Measurements from ENCODE around the gene JAGN1. TPM values are rescaled to one million over a fixed set of nuclear protein-coding genes. Genes with fewer than 3 reads are reported as not detected.
"Not testable (repeated sequence)": the region's sequence is repeated elsewhere in the genome, so short reads cannot be mapped to it uniquely, and the experiment has no call there.

Gene JAGN1
- total RNA-seq, 1 donor from 2014 or later, result 17.8 TPM

- no peak for DNase-seq
Observed at GRCh38 chr3:9918261-9919038, 28.0 kb downstream of the JAGN1 start.

GRCh38 chr3:9928158-9928557 is 37.7 kb downstream of the JAGN1 start:
- DNase-seq, result no peak

DNA sequence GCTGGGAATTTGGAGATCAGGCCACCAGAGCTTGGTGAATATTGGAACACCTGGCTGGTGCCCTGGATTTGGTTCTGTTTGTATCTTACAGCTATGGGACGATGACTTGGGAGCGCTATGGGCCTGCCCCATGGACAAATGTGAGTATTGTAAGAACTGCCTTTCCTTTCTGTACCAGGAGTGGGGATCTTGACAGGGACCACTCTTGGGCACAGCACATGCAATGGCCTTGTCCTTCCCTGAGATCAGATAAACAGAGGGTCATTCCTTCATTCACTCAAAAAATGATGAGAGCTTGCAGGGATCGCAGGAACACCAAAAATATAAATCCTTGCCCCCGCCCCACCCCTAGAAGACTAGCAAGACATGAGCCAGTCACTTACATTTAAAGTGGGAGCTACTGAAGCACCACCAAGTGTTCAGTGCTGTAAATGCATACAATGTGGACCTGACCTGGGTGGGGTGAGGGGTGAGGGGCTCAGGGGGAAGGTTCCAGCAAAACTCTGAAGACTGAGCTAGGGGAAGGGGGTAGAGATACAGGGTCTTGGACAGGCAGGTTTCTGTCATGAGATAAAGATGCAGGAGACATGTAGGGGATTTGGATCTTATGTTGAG is 40.5 kb downstream of the JAGN1 start:
- no peak for DNase-seq

DNA sequence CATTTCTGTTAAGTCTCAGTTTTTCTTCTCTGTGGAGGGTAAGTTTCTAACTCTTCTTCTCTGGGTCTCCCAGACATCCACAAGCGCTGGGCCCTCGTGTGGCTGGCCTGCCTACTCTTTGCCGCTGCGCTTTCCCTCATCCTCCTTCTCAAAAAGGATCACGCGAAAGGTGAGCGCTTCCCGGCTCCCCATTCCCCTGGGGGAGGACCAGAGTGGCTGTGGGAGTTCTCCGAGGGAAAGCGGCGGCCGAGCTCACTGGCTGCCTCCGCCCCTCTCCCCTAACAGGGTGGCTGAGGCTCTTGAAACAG is 42.1 kb downstream of the JAGN1 start:
- peak; percentile 58 for DNase-seq

GRCh38 chr3:9932843-9933560 is 42.6 kb downstream of the JAGN1 start:
- DNase-seq, result peak; percentile 58

DNA sequence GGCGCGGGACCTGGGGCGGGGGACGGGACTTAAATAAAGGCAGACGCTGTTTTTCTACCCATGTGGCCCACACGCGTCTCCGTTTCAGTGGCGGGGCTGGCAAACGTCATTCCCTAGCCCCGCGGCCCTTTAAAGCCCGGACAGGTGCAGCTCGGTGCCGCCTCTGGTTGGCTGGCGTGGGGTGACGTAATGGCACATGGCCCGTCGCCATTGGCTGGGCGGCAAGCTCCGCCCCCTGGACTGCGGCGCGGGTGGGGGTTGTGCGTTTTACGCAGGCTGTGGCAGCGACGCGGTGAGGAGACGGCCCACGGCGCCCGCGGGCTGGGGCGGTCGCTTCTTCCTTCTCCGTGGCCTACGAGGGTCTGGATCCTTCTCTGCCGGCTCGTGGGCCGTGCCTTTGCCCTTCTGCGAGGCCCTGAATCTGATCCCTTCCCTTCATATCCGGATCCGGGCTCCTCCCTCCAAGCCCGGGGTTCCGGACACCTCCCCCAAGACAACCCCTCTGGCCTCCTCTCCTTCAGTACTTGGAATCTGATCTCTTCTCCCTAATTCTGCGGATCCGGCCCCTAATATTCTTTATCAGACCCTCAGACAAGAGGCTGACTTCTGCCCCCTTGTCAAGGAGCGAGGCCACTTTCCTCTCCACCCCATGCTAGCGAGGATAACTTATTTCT is 43.3 kb downstream of the JAGN1 start, which contains the start of gene CRELD1:
Gene CRELD1 (plus strand): TSS at position 274 of the 674 bp plus-strand sequence. CDS start 605 bp downstream, outside the sequence.
- peak; percentile 96 for DNase-seq

- DNase-seq, result no peak
Observed at GRCh38 chr3:9934235-9934621, 43.8 kb downstream of the JAGN1 start.

DNA sequence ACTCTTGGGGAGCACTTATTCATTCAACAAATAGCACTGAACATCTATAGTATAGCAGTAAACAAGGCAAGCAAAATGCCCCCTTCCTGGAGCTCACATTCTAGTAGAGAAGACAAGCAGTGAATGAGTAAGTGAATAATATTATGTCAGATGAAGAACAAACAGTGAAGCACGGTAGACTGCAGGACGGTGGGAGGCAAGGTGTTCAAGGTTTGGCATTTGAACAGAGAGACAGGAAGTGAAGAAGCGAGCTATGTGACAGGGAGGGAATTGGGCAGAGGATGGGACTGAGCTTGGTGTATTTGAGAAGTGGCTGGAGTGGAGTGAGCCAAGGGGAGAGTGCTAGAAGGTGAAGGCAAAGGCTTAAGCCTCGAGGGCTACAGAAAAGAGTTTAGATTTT is 44.6 kb downstream of the JAGN1 start:
- no peak for DNase-seq

GRCh38 chr3:9935966-9936510 is 45.6 kb downstream of the JAGN1 start:
- no peak for DNase-seq

DNA sequence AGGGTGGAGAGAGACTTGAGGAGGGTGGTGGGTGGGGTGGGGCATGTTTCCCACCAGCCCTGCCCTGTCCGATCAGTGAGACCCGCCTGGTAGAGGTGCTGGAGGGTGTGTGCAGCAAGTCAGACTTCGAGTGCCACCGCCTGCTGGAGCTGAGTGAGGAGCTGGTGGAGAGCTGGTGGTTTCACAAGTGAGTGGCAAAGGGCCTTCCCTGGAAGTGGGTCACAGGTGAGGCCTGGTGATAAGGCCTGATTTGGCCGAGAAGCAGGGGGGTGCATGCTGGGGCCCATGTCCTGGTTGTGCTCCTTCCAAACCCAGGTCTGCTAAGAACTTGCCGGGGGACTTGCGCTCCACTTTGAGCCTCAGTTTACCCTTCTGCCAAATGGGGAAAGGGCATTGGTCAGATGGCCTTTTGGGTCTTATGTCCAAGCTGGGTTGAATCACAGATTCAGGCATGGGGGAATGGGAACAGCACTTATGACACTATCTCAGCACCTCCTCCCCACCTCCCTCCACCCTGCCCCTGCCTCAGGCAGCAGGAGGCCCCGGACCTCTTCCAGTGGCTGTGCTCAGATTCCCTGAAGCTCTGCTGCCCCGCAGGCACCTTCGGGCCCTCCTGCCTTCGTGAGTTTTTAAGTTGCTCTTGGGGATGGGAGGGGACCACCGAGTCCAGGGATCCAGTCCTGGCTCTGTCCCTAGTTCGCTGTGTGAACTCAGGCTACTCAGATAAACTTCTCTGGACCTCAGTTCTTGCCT is 47.3 kb downstream of the JAGN1 start:
- DNase-seq, result no peak

- no peak for DNase-seq
Observed at GRCh38 chr3:9938966-9939365, 48.6 kb downstream of the JAGN1 start.

GRCh38 chr3:9939906-9940305 is 49.5 kb downstream of the JAGN1 start:
- not testable (repeated sequence) for DNase-seq

DNA sequence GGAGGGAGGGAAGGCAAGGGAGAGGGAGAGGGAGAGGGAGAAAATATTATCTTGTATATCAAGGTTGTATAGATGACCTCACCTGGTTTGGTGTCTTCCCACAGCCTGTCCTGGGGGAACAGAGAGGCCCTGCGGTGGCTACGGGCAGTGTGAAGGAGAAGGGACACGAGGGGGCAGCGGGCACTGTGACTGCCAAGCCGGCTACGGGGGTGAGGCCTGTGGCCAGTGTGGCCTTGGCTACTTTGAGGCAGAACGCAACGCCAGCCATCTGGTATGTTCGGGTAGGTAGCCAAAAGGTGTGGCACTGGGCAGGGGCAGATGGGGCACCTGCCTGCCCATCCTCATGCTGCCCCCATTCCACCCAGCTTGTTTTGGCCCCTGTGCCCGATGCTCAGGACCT is 50.3 kb downstream of the JAGN1 start:
- no peak for DNase-seq

DNA sequence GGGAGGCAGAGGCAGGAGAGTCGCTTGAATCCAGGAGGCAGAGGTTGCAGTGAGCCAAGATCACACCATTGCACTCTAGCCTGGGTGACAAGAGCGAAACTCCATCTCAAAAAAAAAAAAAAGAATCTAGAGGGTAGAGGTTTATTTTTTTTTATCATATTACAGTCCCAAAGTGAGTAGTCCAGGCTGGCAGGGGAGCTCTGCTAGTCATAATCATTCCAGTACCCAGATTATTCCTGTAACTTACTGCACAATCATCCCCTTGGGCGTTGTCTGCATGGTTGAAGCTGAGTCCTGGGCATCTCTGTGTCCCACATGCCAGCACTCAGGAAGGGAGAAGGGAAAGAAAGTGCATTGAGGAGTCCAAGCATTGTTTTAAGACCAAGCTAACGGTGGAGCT is 51.8 kb downstream of the JAGN1 start:
- DNase-seq, result no peak

- no peak for DNase-seq
Observed at GRCh38 chr3:9942934-9943690, 52.7 kb downstream of the JAGN1 start.

Small RNA genes lying within 50 kb of the gene (small RNA-seq; reads per million reads assigned to genes)
- not detected for gene RNU6-882P

Other genes with a start within 250 kb of the JAGN1 start
- 16.2 TPM for gene MTMR14, start 241.1 kb upstream of the JAGN1 start, total RNA-seq
- gene CPNE9, start 186.8 kb upstream of the JAGN1 start, total RNA-seq, result 0.31 TPM
- 16.8 TPM for gene BRPF1, start 158.9 kb upstream of the JAGN1 start, total RNA-seq
- gene OGG1, start 140.7 kb upstream of the JAGN1 start, total RNA-seq, result 61.3 TPM
- gene CAMK1, start 120.7 kb upstream of the JAGN1 start, total RNA-seq, result 56.1 TPM
- gene TADA3, start 98.1 kb upstream of the JAGN1 start, total RNA-seq, result 28.1 TPM
- gene ARPC4, start 97.5 kb upstream of the JAGN1 start, total RNA-seq, result 162 TPM
- 16.5 TPM for gene TTLL3, start 80.3 kb upstream of the JAGN1 start, total RNA-seq
- gene RPUSD3, start 46.6 kb upstream of the JAGN1 start, total RNA-seq, result 20.9 TPM
- not detected for gene CIDEC, start 10.4 kb upstream of the JAGN1 start, total RNA-seq
- gene IL17RE, start 12.2 kb downstream of the JAGN1 start, total RNA-seq, result not detected
- 4.5 TPM for gene IL17RC, start 26.5 kb downstream of the JAGN1 start, total RNA-seq
- gene CRELD1, start 43.2 kb downstream of the JAGN1 start, total RNA-seq, result 17.5 TPM
- gene PRRT3, start 61.8 kb downstream of the JAGN1 start, total RNA-seq, result 4.1 TPM
- 31.4 TPM for gene EMC3, start 96.2 kb downstream of the JAGN1 start, total RNA-seq
- 5.6 TPM for gene FANCD2, start 135.8 kb downstream of the JAGN1 start, total RNA-seq
- gene FANCD2OS, start 217.6 kb downstream of the JAGN1 start, total RNA-seq, result not detected
- gene BRK1, start 225.1 kb downstream of the JAGN1 start, total RNA-seq, result 99.2 TPM

Data from occipital lobe (tissue), 3 donors.